WTC11 (cell line): Measurements from ENCODE around the gene HHAT. TPM values are rescaled to one million over a fixed set of nuclear protein-coding genes. Genes with fewer than 3 reads are reported as not detected.

Source experiments
- ATAC-seq: fragments of 200-7000 bp; cut with Tn5 transposase; 2 replicates; pipeline ENCODE4 v1.10.0; 2021; ENCODE audit warnings: mild to moderate bottlenecking, moderate library complexity
- CTCF ChIA-PET: fragments of 300-600 bp; sonication (Branson Sonifier 250); formaldehyde crosslinking; loops from one replicate; lab custom pipeline; 2021; ENCODE audit warnings: antibody characterized with exemption; lab: Charles Lee
- POLR2A ChIA-PET: fragments of 350-600 bp; sonication (Branson Sonifier 250); formaldehyde crosslinking; loops from one replicate; lab custom pipeline; 2021; ENCODE audit warnings: antibody characterized with exemption; lab: Charles Lee
- DNase-seq: peaks from one replicate; pipeline ENCODE4 v3.0.0; 2021; ENCODE audit warnings: low spot score
- H3K27ac Mint-ChIP-seq: 2 replicates; pipeline ENCODE4 v1.8.0; 2021; ENCODE audit warnings: mixed read lengths
- H3K27me3 Mint-ChIP-seq: 2 replicates; pipeline ENCODE4 v1.8.0; 2021; ENCODE audit warnings: low read depth, mild to moderate bottlenecking, moderate library complexity, mixed read lengths
- H3K36me3 Mint-ChIP-seq: 2 replicates; pipeline ENCODE4 v1.8.0; 2021; ENCODE audit warnings: mixed read lengths
- H3K4me1 Mint-ChIP-seq: 2 replicates; pipeline ENCODE4 v1.8.0; 2022; ENCODE audit warnings: mixed read lengths
- H3K4me3 Mint-ChIP-seq: 2 replicates; pipeline ENCODE4 v1.8.0; 2021; ENCODE audit warnings: mild to moderate bottlenecking, moderate library complexity, mixed read lengths
- H3K9me3 Mint-ChIP-seq: 2 replicates; pipeline ENCODE4 v1.8.0; 2021; ENCODE audit warnings: mixed read lengths
- CBFB ChIP-seq: sonication (generic); formaldehyde crosslinking; IDR thresholded peaks from 2 replicates; pipeline ENCODE4 v1.8.1; 2022; ENCODE audit warnings: mild to moderate bottlenecking, low read depth, missing genetic modification reagents
- CREM ChIP-seq: sonication (generic); formaldehyde crosslinking; IDR thresholded peaks from 2 replicates; pipeline ENCODE4 v1.8.1; 2022; ENCODE audit warnings: mild to moderate bottlenecking, missing genetic modification reagents, moderate library complexity
- EMX1 ChIP-seq: fragments of 250-450 bp; sonication (Bioruptor Pico); IDR thresholded peaks from 2 replicates; pipeline ENCODE4 v1.8.0; 2021; ENCODE audit warnings: mild to moderate bottlenecking
- TEAD4 ChIP-seq: sonication (generic); formaldehyde crosslinking; IDR thresholded peaks from 2 replicates; pipeline ENCODE4 v1.8.0; 2022; ENCODE audit warnings: mild to moderate bottlenecking, missing genetic modification reagents
- ZNF121 ChIP-seq: sonication (generic); formaldehyde crosslinking; IDR thresholded peaks from 2 replicates; pipeline ENCODE4 v1.8.0; 2023; ENCODE audit warnings: missing genetic modification reagents
- total RNA-seq: library from RNA; stranded (reverse); gene quantifications from 3 replicates; pipeline ENCODE4 v1.2.3, GENCODE V29; 2021
- TF ChIP-seq, protein P1 (sequence below): sonication (generic); formaldehyde crosslinking; IDR thresholded peaks from 2 replicates; pipeline ENCODE4 v1.8.1; 2022; ENCODE audit warnings: low read depth, mild to moderate bottlenecking, moderate library complexity, missing genetic modification reagents, borderline replicate concordance
- TF ChIP-seq, protein P2 (sequence below): sonication (generic); formaldehyde crosslinking; IDR thresholded peaks from 2 replicates; pipeline ENCODE4 v1.8.0; 2022; ENCODE audit warnings: mild to moderate bottlenecking, missing genetic modification reagents
- TF ChIP-seq, protein P3 (sequence below): sonication (generic); formaldehyde crosslinking; conservative IDR thresholded peaks from 2 replicates; pipeline ENCODE4 v1.8.1; 2023; ENCODE audit warnings: mild to moderate bottlenecking, low read depth, missing genetic modification reagents, moderate library complexity
- TF ChIP-seq, protein P4 (sequence below): sonication (generic); formaldehyde crosslinking; IDR thresholded peaks from 2 replicates; pipeline ENCODE4 v1.8.1; 2023; ENCODE audit warnings: mild to moderate bottlenecking, missing genetic modification reagents
- TF ChIP-seq, protein P5 (sequence below): sonication (generic); formaldehyde crosslinking; IDR thresholded peaks from 2 replicates; pipeline ENCODE4 v1.8.1; 2022; ENCODE audit warnings: low read depth, missing genetic modification reagents, borderline replicate concordance

Gene HHAT
- total RNA-seq, 1 experiment from 2014 or later, result 0.39 TPM

DNA sequence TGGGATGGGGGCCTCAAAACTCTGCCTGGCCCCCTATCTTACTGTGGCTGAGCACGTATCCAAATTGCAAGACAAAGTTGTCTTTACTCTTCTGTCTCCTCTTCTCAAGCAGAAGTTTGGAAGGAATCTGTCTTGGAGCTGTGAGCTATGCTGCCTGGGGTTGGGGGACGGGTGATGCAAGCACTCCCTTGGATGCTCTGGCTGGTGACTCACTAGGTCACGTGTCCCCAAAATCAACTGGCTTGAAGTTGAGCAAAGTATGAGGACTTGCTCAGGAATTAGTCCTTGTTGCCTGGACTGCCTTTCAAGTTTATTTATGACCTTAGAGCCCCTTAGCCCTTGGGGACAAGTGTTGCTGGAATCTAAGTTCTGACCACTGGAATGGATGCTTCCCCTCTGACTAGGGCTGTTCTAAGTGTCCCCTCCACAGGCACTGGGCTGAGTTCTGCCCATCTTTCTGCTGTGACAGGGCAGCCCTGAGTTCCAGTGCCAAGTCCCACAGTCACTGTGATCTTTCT lies 269.5 kb downstream of the HHAT start (continued):
- TF ChIP-seq, protein P1, sequence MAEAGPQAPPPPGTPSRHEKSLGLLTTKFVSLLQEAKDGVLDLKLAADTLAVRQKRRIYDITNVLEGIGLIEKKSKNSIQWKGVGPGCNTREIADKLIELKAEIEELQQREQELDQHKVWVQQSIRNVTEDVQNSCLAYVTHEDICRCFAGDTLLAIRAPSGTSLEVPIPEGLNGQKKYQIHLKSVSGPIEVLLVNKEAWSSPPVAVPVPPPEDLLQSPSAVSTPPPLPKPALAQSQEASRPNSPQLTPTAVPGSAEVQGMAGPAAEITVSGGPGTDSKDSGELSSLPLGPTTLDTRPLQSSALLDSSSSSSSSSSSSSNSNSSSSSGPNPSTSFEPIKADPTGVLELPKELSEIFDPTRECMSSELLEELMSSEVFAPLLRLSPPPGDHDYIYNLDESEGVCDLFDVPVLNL, result no peak
- TF ChIP-seq, protein P2, sequence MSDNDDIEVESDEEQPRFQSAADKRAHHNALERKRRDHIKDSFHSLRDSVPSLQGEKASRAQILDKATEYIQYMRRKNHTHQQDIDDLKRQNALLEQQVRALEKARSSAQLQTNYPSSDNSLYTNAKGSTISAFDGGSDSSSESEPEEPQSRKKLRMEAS (CRISPR knock-in tag), result no peak
- TF ChIP-seq, protein P3, sequence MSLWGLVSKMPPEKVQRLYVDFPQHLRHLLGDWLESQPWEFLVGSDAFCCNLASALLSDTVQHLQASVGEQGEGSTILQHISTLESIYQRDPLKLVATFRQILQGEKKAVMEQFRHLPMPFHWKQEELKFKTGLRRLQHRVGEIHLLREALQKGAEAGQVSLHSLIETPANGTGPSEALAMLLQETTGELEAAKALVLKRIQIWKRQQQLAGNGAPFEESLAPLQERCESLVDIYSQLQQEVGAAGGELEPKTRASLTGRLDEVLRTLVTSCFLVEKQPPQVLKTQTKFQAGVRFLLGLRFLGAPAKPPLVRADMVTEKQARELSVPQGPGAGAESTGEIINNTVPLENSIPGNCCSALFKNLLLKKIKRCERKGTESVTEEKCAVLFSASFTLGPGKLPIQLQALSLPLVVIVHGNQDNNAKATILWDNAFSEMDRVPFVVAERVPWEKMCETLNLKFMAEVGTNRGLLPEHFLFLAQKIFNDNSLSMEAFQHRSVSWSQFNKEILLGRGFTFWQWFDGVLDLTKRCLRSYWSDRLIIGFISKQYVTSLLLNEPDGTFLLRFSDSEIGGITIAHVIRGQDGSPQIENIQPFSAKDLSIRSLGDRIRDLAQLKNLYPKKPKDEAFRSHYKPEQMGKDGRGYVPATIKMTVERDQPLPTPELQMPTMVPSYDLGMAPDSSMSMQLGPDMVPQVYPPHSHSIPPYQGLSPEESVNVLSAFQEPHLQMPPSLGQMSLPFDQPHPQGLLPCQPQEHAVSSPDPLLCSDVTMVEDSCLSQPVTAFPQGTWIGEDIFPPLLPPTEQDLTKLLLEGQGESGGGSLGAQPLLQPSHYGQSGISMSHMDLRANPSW (CRISPR knock-in tag), result no peak
- TF ChIP-seq EMX1 (CRISPR knock-in tag) (no peak), TEAD4 (CRISPR knock-in tag) (no peak)
- TF ChIP-seq, all 79 proteins: peak for 0

DNA sequence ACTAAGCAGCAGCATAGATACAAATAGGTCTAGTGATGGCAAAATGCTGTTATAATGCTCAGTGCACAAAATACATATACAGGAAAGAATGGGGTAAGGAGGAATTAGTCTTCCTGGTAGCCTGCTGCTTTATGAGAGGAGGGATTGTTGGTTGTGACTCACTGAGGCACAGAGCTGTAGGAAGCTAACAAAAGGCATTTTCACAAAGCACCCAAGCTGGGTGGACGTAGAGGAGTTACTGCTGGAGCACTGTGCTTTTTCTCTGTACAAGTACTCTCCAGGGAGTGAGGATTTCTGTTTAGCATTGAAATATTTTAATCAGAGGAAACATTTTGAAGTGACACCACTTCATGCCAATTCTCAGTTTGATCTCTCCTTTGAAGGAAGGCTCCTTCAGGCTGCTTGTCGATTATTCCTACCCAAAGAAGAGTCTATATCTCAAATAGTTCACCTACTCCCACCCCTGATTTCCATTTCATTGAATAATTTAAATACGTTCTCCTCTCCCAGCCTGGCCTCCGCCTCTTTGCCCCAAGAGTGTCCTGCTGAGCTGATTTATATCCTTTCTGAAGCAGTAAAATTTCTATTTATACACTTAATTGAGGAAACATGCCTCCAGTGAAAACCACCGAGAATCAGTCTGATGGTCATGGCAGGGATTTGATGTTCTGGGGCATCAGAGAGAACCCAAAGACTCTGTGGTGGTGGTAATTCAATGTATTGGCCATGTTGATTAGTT lies 271.9 kb downstream of the HHAT start:
- no peak overlapping the region for H3K4me3 Mint-ChIP-seq
- H3K9me3 Mint-ChIP-seq, result peaks cover 4% of the 10 kb centered on the region; the same call in 1 of the 2 replicates
- H3K27me3 Mint-ChIP-seq, result no peaks in the 10 kb centered on the region; the same call in 1 of the 2 replicates
- DNase-seq, result no peak
- peaks cover 9% of the 10 kb centered on the region for H3K4me1 Mint-ChIP-seq
- H3K36me3 Mint-ChIP-seq, result no peaks in the 10 kb centered on the region
- TF ChIP-seq, protein P4, sequence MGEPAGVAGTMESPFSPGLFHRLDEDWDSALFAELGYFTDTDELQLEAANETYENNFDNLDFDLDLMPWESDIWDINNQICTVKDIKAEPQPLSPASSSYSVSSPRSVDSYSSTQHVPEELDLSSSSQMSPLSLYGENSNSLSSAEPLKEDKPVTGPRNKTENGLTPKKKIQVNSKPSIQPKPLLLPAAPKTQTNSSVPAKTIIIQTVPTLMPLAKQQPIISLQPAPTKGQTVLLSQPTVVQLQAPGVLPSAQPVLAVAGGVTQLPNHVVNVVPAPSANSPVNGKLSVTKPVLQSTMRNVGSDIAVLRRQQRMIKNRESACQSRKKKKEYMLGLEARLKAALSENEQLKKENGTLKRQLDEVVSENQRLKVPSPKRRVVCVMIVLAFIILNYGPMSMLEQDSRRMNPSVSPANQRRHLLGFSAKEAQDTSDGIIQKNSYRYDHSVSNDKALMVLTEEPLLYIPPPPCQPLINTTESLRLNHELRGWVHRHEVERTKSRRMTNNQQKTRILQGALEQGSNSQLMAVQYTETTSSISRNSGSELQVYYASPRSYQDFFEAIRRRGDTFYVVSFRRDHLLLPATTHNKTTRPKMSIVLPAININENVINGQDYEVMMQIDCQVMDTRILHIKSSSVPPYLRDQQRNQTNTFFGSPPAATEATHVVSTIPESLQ, result no peak
- TF ChIP-seq, all 79 proteins: peak for 0
- CTCF ChIA-PET, result no interaction called here
- POLR2A ChIA-PET, result no interaction called here
- no peak overlapping the region for H3K27ac Mint-ChIP-seq
- no peak for ATAC-seq

DNA sequence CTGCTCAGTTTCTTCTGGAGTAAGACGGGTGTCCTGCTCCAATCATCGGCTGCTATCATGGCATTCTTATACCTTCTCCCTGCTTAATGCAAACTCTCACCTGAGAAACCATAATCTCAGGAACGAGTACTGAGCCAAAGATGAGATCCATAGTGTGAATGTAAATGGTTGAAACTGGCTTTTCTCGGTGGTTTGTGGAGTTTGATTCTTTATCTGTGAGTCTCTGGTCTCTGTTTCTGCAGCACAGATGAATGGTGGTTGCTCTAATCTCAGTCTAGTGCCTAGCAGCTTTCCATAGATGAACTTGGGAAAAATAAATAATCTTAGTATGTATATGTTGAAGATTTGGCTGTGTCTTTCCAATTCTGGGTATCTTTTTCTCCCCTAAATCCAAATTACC lies 274.4 kb downstream of the HHAT start:
- peaks cover 9% of the 10 kb centered on the region for H3K4me1 Mint-ChIP-seq
- no peak overlapping the region for H3K27ac Mint-ChIP-seq
- TF ChIP-seq CBFB (CRISPR knock-in tag) (no peak), ZNF121 (no peak), CREM (CRISPR knock-in tag) (no peak)
- TF ChIP-seq, protein P3 (CRISPR knock-in tag), result no peak
- TF ChIP-seq, protein P5, sequence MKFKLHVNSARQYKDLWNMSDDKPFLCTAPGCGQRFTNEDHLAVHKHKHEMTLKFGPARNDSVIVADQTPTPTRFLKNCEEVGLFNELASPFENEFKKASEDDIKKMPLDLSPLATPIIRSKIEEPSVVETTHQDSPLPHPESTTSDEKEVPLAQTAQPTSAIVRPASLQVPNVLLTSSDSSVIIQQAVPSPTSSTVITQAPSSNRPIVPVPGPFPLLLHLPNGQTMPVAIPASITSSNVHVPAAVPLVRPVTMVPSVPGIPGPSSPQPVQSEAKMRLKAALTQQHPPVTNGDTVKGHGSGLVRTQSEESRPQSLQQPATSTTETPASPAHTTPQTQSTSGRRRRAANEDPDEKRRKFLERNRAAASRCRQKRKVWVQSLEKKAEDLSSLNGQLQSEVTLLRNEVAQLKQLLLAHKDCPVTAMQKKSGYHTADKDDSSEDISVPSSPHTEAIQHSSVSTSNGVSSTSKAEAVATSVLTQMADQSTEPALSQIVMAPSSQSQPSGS (CRISPR knock-in tag), result no peak
- H3K36me3 Mint-ChIP-seq, result no peaks in the 10 kb centered on the region
- no peaks in the 10 kb centered on the region; the same call in 1 of the 2 replicates for H3K27me3 Mint-ChIP-seq
- H3K4me3 Mint-ChIP-seq, result no peak overlapping the region
- no peaks in the 10 kb centered on the region for H3K9me3 Mint-ChIP-seq
- POLR2A ChIA-PET, result no interaction called here
- no peak for ATAC-seq
- CTCF ChIA-PET, result no interaction called here
- DNase-seq, result no peak
